ENCODE measurements around the gene TXNDC17.

The TXNDC17 gene

GRCh38 chr17:6683730-6684459 is 43.0 kb downstream of the TXNDC17 start:
- TF ChIP-seq CTCF (IDR thresholded peaks at IDR 0.05; ENCODE audit: low read length, missing control alignments) = no peak
- DNase-seq (ENCODE audit: low read depth) = no peak
- no peak overlapping the region for H3K4me3 ChIP-seq (replicated peaks; ENCODE audit: low read depth, low read length)

GRCh38 chr17:6684460-6684783 is 43.6 kb downstream of the TXNDC17 start:
- no peak for TF ChIP-seq CTCF (IDR thresholded peaks at IDR 0.05; ENCODE audit: low read length, missing control alignments)
- DNase-seq (ENCODE audit: low read depth) = no peak
- H3K4me3 ChIP-seq (replicated peaks; ENCODE audit: low read depth, low read length) = no peak overlapping the region

GRCh38 chr17:6684881-6685767 is 44.3 kb downstream of the TXNDC17 start:
- no peak for DNase-seq (ENCODE audit: low read depth)
- H3K4me3 ChIP-seq (replicated peaks; ENCODE audit: low read depth, low read length) = no peak overlapping the region
- TF ChIP-seq CTCF (IDR thresholded peaks at IDR 0.05; ENCODE audit: low read length, missing control alignments) = no peak

GRCh38 chr17:6686026-6686425 is 45.2 kb downstream of the TXNDC17 start:
- no peak for TF ChIP-seq CTCF (IDR thresholded peaks at IDR 0.05; ENCODE audit: low read length, missing control alignments)
- no peak for DNase-seq (ENCODE audit: low read depth)
- no peak overlapping the region for H3K4me3 ChIP-seq (replicated peaks; ENCODE audit: low read depth, low read length)

GRCh38 chr17:6688944-6689343 is 48.1 kb downstream of the TXNDC17 start:
- DNase-seq (ENCODE audit: low read depth) = no peak
- no peak for TF ChIP-seq CTCF (IDR thresholded peaks at IDR 0.05; ENCODE audit: low read length, missing control alignments)
- no peak overlapping the region for H3K4me3 ChIP-seq (replicated peaks; ENCODE audit: low read depth, low read length)

- no peak for TF ChIP-seq CTCF (IDR thresholded peaks at IDR 0.05; ENCODE audit: low read length, missing control alignments)
- no peak for DNase-seq (ENCODE audit: low read depth)
- H3K4me3 ChIP-seq (replicated peaks; ENCODE audit: low read depth, low read length) = no peak overlapping the region
Measured at GRCh38 chr17:6690641-6691040, 49.8 kb downstream of the TXNDC17 start.

Data from fibroblast of pulmonary artery (primary cell).